OCI-LY7 (cell line): ENCODE results near the gene VPS26C. TPM values are rescaled to one million over a fixed set of nuclear protein-coding genes. Genes with fewer than 3 reads are reported as not detected.

Source experiments
- BruUV-seq: library from RNA; stranded (reverse); fragments of 400-500 nt; replicated peaks from 2 replicates; lab custom pipeline; 2021; lab: Mats Ljungman, UMichigan
- CTCF ChIA-PET: fragments of 300-600 bp; sonication (Branson Sonifier 250); formaldehyde crosslinking; loops from one replicate; lab custom pipeline; 2022; ENCODE audit warnings: antibody characterized with exemption; ENCODE audit not compliant: unreplicated experiment; lab: Charles Lee
- POLR2A ChIA-PET: fragments of 300-600 bp; sonication (Branson Sonifier 250); formaldehyde crosslinking; loops from one replicate; lab custom pipeline; 2022; ENCODE audit warnings: antibody characterized with exemption; lab: Charles Lee
- DNase-seq: peaks from one replicate; pipeline ENCODE4 v3.0.0-alpha.2; 2015; ENCODE audit warnings: low spot score
- H2AFZ ChIP-seq: fragments of 200-600 bp; sonication (generic), shearing (Covaris generic); 2 replicates; pipeline ENCODE4 v1.6.1; 2014; ENCODE audit warnings: mild to moderate bottlenecking, antibody characterized with exemption, low read length, moderate library complexity
- H3K27ac ChIP-seq: fragments of 200-600 bp; sonication (generic); 2 replicates; pipeline ENCODE4 v1.5.1; 2014; ENCODE audit warnings: mixed run types, low read depth, mild to moderate bottlenecking, moderate library complexity, low read length, inconsistent platforms; ENCODE audit not compliant: poor library complexity, severe bottlenecking
- H3K36me3 ChIP-seq: fragments of 200-600 bp; sonication (generic); 2 replicates; pipeline ENCODE4 v1.6.1; 2014; ENCODE audit warnings: mild to moderate bottlenecking, antibody characterized with exemption, low read length, moderate library complexity, mixed read lengths; ENCODE audit not compliant: insufficient read depth
- H3K4me1 ChIP-seq: fragments of 200-600 bp; sonication (generic); 2 replicates; pipeline ENCODE4 v1.5.1; 2014; ENCODE audit warnings: mild to moderate bottlenecking, low read length; ENCODE audit not compliant: insufficient read depth, poor library complexity, severe bottlenecking
- H3K4me2 ChIP-seq: fragments of 200-600 bp; sonication (generic); 2 replicates; pipeline ENCODE4 v1.6.1; 2014; ENCODE audit warnings: mild to moderate bottlenecking, low read length
- H3K4me3 ChIP-seq: fragments of 200-600 bp; sonication (generic); 2 replicates; pipeline ENCODE4 v1.5.1; 2014; ENCODE audit warnings: mild to moderate bottlenecking, low read depth, low read length; ENCODE audit not compliant: poor library complexity, severe bottlenecking
- H3K79me2 ChIP-seq: fragments of 200-600 bp; sonication (generic); 2 replicates; pipeline ENCODE4 v1.6.1; 2016; ENCODE audit warnings: low read depth, mild to moderate bottlenecking, low read length, moderate library complexity, mixed read lengths; ENCODE audit not compliant: insufficient read depth
- H3K9me2 ChIP-seq: fragments of 200-600 bp; sonication (generic); 2 replicates; pipeline ENCODE4 v1.6.1; 2016; ENCODE audit warnings: mild to moderate bottlenecking, low read length, mixed read lengths; ENCODE audit not compliant: insufficient read depth
- H3K9me3 ChIP-seq: fragments of 200-600 bp; sonication (generic); 2 replicates; pipeline ENCODE4 v1.6.1; 2014; ENCODE audit warnings: mild to moderate bottlenecking, mixed run types, low read length, mixed read lengths
- H4K20me1 ChIP-seq: fragments of 200-600 bp; sonication (generic); 2 replicates; pipeline ENCODE4 v1.6.1; 2014; ENCODE audit warnings: mild to moderate bottlenecking, antibody characterized with exemption, low read length, moderate library complexity, mixed read lengths; ENCODE audit not compliant: insufficient read depth
- CTCF ChIP-seq: fragments of 200-600 bp; sonication (generic); conservative IDR thresholded peaks from 2 replicates; pipeline ENCODE4 v1.5.1; 2014; ENCODE audit warnings: mild to moderate bottlenecking, antibody characterized with exemption, low read length, moderate library complexity, mixed read lengths
- EZH2phosphoT487 ChIP-seq: fragments of 200-600 bp; sonication (generic); IDR thresholded peaks from 2 replicates; pipeline ENCODE4 v1.6.1; 2018; ENCODE audit warnings: low read depth, borderline replicate concordance, mild to moderate bottlenecking, mixed run types, antibody characterized with exemption, low read length, moderate library complexity, mixed read lengths
- intact Hi-C: fragments of 100-400 bp; cut with micrococcal nuclease; formaldehyde crosslinking; loops from one replicate; pipeline ENCODE4 v1.10.0; 2022; ENCODE audit not compliant: unreplicated experiment
- total RNA-seq, 2 experiments: library from RNA; depleted of rRNA in 1 of 2; stranded (reverse); fragments of >200 nt in 1 of 2; shearing (Covaris generic) in 1 of 2; gene quantifications; 2 replicates each; pipeline ENCODE4 v1.2.3, GENCODE V29; 2014 to 2022

Gene VPS26C
- total RNA-seq, 2 experiments from 2014 or later: 33.0 to 46.7 TPM

DNA sequence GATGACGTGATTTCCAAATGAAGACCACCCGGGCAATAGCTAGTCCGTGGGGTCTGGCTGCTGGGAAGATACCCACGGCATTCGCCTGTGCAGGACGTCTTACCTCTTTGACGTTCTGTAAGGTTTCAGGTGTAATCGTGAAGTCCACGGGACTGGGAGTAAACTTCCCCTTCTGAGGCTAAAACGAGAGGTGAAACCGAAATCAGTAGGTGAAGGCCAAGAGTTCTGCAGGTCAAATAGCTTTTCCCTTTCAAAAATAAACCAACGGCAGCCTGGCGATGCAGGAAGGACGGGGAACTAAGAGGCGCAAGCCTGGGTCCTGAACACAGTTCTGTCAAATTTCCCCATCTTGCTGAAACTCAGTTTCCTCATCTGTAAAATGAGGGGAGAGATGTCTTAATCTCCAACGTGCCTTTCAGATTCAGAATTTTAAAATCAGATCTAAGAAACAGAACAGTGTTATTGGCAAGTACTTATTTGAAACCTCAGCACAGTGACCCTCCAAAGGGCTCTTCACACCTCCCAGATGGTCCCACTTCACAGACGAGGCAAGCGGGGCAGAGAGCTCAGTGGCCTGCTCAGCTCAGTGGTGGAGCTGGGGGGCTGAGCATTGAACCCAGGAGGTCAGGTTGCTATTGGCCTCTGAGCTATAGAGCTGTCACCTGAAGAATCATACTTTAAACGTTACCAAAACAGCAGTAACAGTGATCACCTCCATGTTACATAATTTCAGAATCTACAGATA, 34.7 kb downstream of the VPS26C start:
- Histone ChIP-seq H3K4me3 (no peak overlapping the region), H3K27ac (peak overlapping the region; percentile 32), H2AFZ (no peak overlapping the region), H3K9me2 (no peaks in the 10 kb centered on the region), H4K20me1 (no peaks in the 10 kb centered on the region), H3K4me2 (peak overlapping the region; percentile 42), H3K79me2 (no peaks in the 10 kb centered on the region), H3K36me3 (peaks cover 82% of the 10 kb centered on the region), H3K9me3 (no peaks in the 10 kb centered on the region), H3K4me1 (peaks cover 12% of the 10 kb centered on the region)
- ChIA-PET CTCF (no interaction called here), POLR2A (interaction anchor here (0.6 kb wide), 1 partner anchor 90 kb away, joined by 3 read pairs; no protein-coding TSS in a partner anchor)
- no TSS peak for BruUV-seq
- no peak for TF ChIP-seq CTCF
- TF ChIP-seq EZH2phosphoT487: no peak
- intact Hi-C loops: no loop called here
- peak; percentile 20 for DNase-seq

DNA sequence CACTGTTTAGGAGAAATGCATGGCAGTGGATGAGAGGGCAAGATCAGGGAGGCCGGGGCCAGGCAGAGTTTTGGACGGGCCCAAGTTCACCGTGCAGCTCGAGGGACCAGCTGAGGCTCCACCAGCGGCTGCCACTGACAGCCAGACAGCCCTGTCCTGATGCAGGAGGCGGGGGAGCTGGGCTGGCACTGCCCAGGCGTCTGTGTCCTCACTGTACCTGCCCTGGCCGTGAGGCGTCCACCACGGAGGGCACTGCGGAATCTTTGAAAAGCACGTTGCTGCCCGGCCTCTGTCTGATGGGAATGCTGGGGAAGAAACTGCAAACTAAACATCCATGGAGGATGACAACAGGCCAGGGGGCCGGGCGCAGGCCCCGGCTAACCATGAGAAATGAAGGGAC, 35.5 kb downstream of the VPS26C start:
- TF ChIP-seq CTCF (no peak), EZH2phosphoT487 (no peak)
- Histone ChIP-seq H3K9me3 (no peaks in the 10 kb centered on the region), H3K27ac (peak overlapping the region; percentile 32), H3K4me3 (no peak overlapping the region), H3K4me1 (peaks cover 12% of the 10 kb centered on the region), H2AFZ (no peak overlapping the region), H4K20me1 (no peaks in the 10 kb centered on the region), H3K79me2 (no peaks in the 10 kb centered on the region), H3K4me2 (0 out of 2 replicates have a peak overlapping the region, but pooled peaks have one; percentile 42), H3K9me2 (no peaks in the 10 kb centered on the region), H3K36me3 (peaks cover 82% of the 10 kb centered on the region)
- ChIA-PET POLR2A (no interaction called here), CTCF (no interaction called here)
- intact Hi-C loops: no loop called here
- BruUV-seq: no TSS peak
- DNase-seq: no peak

DNA sequence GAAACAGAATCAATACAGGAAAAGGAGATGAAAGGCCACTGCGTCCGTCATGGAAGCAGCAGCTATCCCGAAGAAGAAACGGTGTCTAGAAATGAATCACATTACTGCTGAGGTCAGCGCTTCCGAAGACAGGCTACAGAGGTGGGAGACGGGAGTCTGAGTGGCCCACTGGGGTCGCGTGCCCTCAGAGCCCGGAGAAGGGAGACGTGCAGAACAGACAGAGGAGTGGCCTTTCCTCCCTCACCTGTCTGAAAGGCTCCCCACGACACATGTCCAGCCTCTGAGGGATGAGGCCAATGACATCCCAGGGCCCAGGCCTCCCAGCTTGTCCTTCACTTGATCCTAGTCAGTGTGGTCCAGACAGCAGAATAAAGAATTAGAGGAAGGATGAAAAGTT, 35.9 kb downstream of the VPS26C start:
- Histone ChIP-seq H3K4me2 (no peak overlapping the region), H3K9me3 (no peaks in the 10 kb centered on the region), H3K4me1 (peaks cover 12% of the 10 kb centered on the region), H3K79me2 (no peaks in the 10 kb centered on the region), H3K36me3 (peaks cover 84% of the 10 kb centered on the region), H4K20me1 (no peaks in the 10 kb centered on the region), H2AFZ (no peak overlapping the region), H3K9me2 (no peaks in the 10 kb centered on the region), H3K27ac (no peak overlapping the region), H3K4me3 (no peak overlapping the region)
- TF ChIP-seq EZH2phosphoT487 (no peak), CTCF (no peak)
- no TSS peak for BruUV-seq
- DNase-seq: no peak
- intact Hi-C loops: no loop called here
- ChIA-PET POLR2A (no interaction called here), CTCF (no interaction called here)
